K562 (cell line): ENCODE results near the gene ZDHHC20.

Source experiments
- CHD4 ChIP-seq: fragments of 200-600 bp; sonication (generic); IDR thresholded peaks from 3 replicates; pipeline ENCODE4 v1.6.1; 2012; ENCODE audit warnings: low read depth, mild to moderate bottlenecking, mixed read lengths, low read length, inconsistent platforms; ENCODE audit not compliant: insufficient read depth, insufficient replicate concordance, poor library complexity, severe bottlenecking
- CREBBP ChIP-seq: IDR thresholded peaks from one replicate; pipeline ENCODE4 v1.6.1; 2012; ENCODE audit warnings: low read depth, mild to moderate bottlenecking, control low read depth, inconsistent platforms, low read length
- E2F8 ChIP-seq: fragments of 450-650 bp; IDR thresholded peaks from 2 replicates; pipeline ENCODE4 v1.7.1; 2018; ENCODE audit warnings: mild to moderate bottlenecking, low read depth; ENCODE audit not compliant: partially characterized antibody
- ETS1 ChIP-seq: conservative IDR thresholded peaks from 2 replicates; pipeline ENCODE4 v1.6.1; 2011; ENCODE audit warnings: low read depth, mild to moderate bottlenecking, low read length; ENCODE audit not compliant: control insufficient read depth
- GTF2F1 ChIP-seq: IDR thresholded peaks from 2 replicates; pipeline ENCODE4 v1.6.1; 2011; ENCODE audit warnings: low read depth, low read length, improper control_type of control experiment
- HNRNPL ChIP-seq: fragments of 200-400 bp; formaldehyde crosslinking; IDR thresholded peaks from 2 replicates; pipeline ENCODE4 v1.6.1; 2017; ENCODE audit warnings: low read depth, mild to moderate bottlenecking, low read length
- MBD2 ChIP-seq: sonication (generic); IDR thresholded peaks from 2 replicates; pipeline ENCODE4 v1.6.1; 2016; ENCODE audit warnings: low read depth, borderline replicate concordance
- NR3C1 ChIP-seq: sonication (generic); formaldehyde crosslinking; IDR thresholded peaks from 2 replicates; pipeline ENCODE4 v1.8.1; 2022; ENCODE audit warnings: missing genetic modification reagents
- POLR3A ChIP-seq: IDR thresholded peaks from 2 replicates; pipeline ENCODE4 v1.6.1; 2011; ENCODE audit warnings: borderline replicate concordance, mild to moderate bottlenecking, moderate library complexity; ENCODE audit not compliant: insufficient read length, insufficient read depth; ENCODE audit errors: extremely low read depth
- TCF7L2 ChIP-seq: fragments of 150-350 bp; IDR thresholded peaks from 2 replicates; pipeline ENCODE4 v1.6.1; 2016; ENCODE audit warnings: low read depth, mild to moderate bottlenecking, low read length, moderate library complexity
- ZNF41 ChIP-seq: fragments of 250-450 bp; sonication (Bioruptor Pico); conservative IDR thresholded peaks from 2 replicates; pipeline ENCODE4 v1.4.0; 2020; ENCODE audit warnings: mild to moderate bottlenecking
- TF ChIP-seq, protein P1 (sequence below), 2 experiments: IDR thresholded peaks; 2 replicates each; pipeline ENCODE4 v1.6.1; 2012; ENCODE audit warnings: improper control_type of control experiment in 2 of 2, low read depth in 2 of 2, low read length in 2 of 2, borderline replicate concordance in 1 of 2

DNA sequence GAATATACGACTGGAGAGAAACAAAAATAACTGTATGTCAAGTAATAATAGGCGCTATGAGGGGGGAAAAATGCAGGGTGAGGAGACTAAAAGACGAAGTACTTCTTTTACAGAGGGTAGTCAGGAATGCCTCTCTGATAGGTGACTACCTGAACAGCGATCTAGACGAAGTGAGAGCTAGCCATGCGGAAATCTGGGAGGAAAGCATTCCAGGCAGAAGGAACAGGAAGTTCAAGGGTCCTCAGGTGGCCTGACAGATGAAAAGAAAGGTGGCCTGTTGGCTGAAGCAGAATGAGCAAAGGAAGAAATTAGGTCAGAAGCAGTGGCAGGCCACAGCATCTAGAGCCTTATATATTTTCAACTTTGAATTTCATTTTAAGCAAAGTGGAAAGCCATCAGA, 13.3 kb downstream of the ZDHHC20 start:
- TF ChIP-seq MBD2 = no peak
- no peak for TF ChIP-seq GTF2F1
- no peak for TF ChIP-seq CHD4
- TF ChIP-seq HNRNPL = no peak
- TF ChIP-seq, protein P1, sequence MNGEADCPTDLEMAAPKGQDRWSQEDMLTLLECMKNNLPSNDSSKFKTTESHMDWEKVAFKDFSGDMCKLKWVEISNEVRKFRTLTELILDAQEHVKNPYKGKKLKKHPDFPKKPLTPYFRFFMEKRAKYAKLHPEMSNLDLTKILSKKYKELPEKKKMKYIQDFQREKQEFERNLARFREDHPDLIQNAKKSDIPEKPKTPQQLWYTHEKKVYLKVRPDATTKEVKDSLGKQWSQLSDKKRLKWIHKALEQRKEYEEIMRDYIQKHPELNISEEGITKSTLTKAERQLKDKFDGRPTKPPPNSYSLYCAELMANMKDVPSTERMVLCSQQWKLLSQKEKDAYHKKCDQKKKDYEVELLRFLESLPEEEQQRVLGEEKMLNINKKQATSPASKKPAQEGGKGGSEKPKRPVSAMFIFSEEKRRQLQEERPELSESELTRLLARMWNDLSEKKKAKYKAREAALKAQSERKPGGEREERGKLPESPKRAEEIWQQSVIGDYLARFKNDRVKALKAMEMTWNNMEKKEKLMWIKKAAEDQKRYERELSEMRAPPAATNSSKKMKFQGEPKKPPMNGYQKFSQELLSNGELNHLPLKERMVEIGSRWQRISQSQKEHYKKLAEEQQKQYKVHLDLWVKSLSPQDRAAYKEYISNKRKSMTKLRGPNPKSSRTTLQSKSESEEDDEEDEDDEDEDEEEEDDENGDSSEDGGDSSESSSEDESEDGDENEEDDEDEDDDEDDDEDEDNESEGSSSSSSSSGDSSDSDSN (IDR thresholded peaks at IDR 0.05; ENCODE audit: borderline replicate concordance in 1 of 2, low read depth in 2 of 2, low read length in 2 of 2) = no peak
- TF ChIP-seq CREBBP = no peak
- TF ChIP-seq TCF7L2 = no peak
- no peak for TF ChIP-seq E2F8
- no peak for TF ChIP-seq POLR3A
- TF ChIP-seq ZNF41 (CRISPR knock-in tag) = no peak
- TF ChIP-seq NR3C1 = no peak
- no peak for TF ChIP-seq ETS1
